GM13976 (cell line): Measurements from ENCODE around the gene POLR1A.
A peak's percentile ranks its signal among the peaks of the same experiment; 100 is the strongest.

Experiments
- DNase-seq: peaks from one replicate; pipeline ENCODE4 v3.0.0; 2012; ENCODE audit warnings: low spot score
- in situ Hi-C: fragments of 300-500 bp; cut with MboI; formaldehyde crosslinking; loops from one replicate; pipeline ENCODE4 v1.12.0; 2022; ENCODE audit warnings: low sequenced_read_pairs, mixed read lengths, inconsistent platforms; ENCODE audit not compliant: unreplicated experiment
- TF ChIP-seq, protein P1 (sequence below): IDR thresholded peaks from 2 replicates; pipeline ENCODE4 v1.5.1; 2012; ENCODE audit warnings: borderline replicate concordance, mild to moderate bottlenecking; ENCODE audit not compliant: insufficient read depth; ENCODE audit errors: extremely low read depth, missing control alignments, control extremely low read depth

POLR1A gene

DNA sequence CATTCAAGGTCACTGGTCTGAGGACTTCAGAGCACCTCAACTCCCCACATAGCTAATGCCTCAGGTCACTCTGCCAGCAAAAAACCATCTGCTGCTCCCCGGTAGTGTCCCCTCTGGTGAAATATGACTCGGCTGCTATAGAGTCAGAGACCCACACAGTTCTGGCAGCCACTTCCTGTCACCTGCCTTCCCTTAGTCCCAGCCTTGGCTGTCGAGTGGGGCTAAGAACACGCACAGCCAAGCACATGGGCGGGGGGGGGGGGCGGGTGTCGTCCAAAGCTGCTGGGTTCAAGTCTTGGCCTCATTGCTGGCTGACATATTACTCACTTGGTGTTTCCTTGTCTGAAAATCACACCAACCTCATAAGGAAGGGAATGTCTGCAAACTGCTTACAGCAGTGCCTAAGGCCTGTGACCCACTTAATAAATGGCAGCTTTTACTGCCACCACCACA is 37.5 kb downstream of the POLR1A start:
- peak; percentile 61 for DNase-seq
- in situ Hi-C loops = no loop called here
- TF ChIP-seq, protein P1, sequence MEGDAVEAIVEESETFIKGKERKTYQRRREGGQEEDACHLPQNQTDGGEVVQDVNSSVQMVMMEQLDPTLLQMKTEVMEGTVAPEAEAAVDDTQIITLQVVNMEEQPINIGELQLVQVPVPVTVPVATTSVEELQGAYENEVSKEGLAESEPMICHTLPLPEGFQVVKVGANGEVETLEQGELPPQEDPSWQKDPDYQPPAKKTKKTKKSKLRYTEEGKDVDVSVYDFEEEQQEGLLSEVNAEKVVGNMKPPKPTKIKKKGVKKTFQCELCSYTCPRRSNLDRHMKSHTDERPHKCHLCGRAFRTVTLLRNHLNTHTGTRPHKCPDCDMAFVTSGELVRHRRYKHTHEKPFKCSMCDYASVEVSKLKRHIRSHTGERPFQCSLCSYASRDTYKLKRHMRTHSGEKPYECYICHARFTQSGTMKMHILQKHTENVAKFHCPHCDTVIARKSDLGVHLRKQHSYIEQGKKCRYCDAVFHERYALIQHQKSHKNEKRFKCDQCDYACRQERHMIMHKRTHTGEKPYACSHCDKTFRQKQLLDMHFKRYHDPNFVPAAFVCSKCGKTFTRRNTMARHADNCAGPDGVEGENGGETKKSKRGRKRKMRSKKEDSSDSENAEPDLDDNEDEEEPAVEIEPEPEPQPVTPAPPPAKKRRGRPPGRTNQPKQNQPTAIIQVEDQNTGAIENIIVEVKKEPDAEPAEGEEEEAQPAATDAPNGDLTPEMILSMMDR = no peak

DNA sequence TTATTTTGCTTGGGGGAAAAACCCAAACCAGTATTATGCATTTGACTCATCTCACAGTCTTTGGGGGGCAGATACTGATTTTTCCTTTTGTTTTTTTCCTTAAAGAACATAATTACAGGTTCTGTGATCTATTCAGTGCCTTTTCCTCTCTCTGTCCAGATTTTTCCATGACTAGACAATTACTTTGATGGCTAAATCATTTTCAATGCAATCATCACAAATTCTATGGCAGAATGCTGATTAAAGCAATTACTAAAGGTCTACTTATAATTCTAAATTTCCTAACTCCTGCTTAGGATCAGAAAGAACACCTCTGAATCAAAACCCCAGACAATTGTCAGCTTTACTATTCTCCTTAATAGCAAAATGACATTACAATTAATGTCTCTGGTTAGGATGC is 38.8 kb downstream of the POLR1A start:
- no peak for DNase-seq
- in situ Hi-C loops = no loop called here
- TF ChIP-seq, protein P1 = no peak

DNA sequence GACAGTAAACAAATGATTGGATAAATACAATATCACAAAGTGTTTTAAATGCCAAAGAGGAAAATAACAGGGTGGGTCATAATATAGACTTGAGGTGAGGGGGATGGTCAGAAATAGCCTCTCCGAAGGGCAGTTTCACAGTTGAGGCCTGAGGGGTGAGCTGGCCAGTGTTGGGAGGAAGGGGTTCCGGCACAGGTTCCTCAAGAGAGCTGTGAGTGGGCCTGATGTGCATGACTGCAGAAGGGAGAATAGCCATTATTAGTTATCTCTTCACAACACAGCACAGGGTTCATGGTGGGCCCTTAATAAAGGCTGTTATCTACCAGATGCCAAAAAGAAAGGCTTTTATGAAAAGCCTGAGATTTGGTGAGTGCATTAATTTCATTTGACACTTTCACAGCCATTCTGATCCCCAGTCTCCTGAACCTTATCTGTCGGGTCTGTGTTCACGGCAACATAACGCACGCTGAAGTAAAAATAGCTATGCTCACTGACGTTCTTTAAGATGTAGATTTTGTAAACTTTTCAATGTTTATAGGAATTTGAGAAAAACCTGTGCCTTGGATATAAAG is 39.6 kb downstream of the POLR1A start:
- DNase-seq = no peak
- TF ChIP-seq, protein P1 = no peak
- in situ Hi-C loops = no loop called here

DNA sequence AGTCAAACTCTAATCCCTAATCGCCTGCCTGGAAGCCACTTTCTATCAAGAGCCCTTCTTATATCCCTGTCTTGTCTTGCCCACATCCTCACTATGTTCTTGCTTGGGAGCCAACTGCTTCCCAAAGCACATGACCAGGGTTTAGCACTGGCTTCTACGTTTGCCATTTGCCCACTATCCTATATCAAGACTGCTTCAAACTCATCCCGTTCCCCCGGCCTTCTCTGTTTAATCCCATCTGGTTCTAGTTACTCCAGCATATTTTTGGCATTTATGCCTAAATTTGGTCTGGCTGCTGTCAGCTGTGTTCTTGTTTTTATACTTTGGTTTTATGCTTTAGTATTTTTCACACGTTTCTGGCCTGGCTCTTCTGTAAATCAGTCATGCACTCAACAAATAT is 40.2 kb downstream of the POLR1A start:
- TF ChIP-seq, protein P1 = no peak
- DNase-seq = no peak
- in situ Hi-C loops = no loop called here

DNA sequence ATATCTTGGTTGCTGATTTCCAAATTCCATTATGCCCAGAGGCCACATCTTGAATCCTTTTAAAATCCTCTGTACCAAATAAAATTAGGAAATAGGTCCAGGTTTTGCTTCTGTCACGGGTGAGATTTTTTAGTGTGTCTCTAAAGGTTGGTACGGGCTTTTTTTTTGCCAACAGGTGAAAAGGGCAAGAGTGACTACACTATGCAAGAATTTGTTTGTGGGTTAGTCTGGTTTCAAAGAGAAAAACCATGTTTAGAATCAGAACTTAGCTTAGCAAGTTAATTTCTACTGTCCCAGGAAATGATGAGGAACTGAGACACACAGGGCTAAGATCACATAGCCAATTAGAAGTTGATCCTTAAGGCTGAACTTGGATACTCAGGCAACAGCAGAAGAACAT is 41.7 kb downstream of the POLR1A start:
- in situ Hi-C loops = no loop called here
- DNase-seq = no peak

DNA sequence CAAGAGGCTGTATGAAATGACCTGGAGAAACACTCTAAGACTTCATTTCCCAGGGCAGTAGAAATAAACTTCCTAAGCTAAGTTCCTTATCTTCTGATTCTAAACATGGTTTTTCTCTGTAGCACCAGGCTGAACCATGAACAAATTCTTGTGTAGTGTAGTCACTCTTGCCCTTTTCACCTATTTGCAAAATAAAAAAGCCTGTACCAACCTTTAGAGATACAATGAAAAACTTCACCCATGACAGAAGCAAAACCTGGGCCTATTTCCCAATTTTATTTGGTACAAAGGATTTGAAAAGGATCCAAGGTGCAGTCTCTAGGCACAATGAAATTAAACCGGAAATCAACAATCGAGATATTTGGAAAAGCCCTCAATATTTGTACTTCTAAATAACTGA is 43.6 kb downstream of the POLR1A start:
- TF ChIP-seq, protein P1 = no peak
- in situ Hi-C loops = no loop called here
- DNase-seq = no peak

More for the DNA sequence above, 41.7 kb downstream of the POLR1A start:
- TF ChIP-seq, protein P1 = no peak
